Natural killer cell (primary cell): ENCODE measurements around the gene ISG15. TPM values are rescaled to one million over a fixed set of nuclear protein-coding genes. Genes with fewer than 3 reads are reported as not detected.
"Not testable (repeated sequence)": the region's sequence is repeated elsewhere in the genome, so short reads cannot be mapped to it uniquely, and the experiment has no call there.

Experiments
- ATAC-seq, 3 donors: fragments of 150-1000 bp in 2 of 3; fragments of 200-7000 bp in 1 of 3; cut with Tn5 transposase; 1 replicate in 1 of 3; 2 replicates in 2 of 3; pipeline ENCODE4 v1.10.0; 2021; ENCODE audit warnings: mild to moderate bottlenecking in 2 of 3, moderate library complexity in 2 of 3
- DNase-seq, 2 donors: peaks; one replicate each; pipeline versions ENCODE4 v3.0.0 to v3.0.0-alpha.2; 2013 to 2021; ENCODE audit warnings: mixed read lengths in 1 of 2
- H3K27ac ChIP-seq: one replicate; pipeline ENCODE4 v1.5.1; 2013; ENCODE audit warnings: mild to moderate bottlenecking, low read length
- H3K27me3 ChIP-seq: one replicate; pipeline ENCODE4 v1.6.1; 2013; ENCODE audit warnings: low read length; ENCODE audit not compliant: control insufficient read depth, insufficient read depth
- H3K36me3 ChIP-seq: one replicate; pipeline ENCODE4 v1.6.1; 2013; ENCODE audit warnings: low read length; ENCODE audit not compliant: control insufficient read depth, insufficient read depth
- H3K4me1 ChIP-seq: one replicate; pipeline ENCODE4 v1.6.1; 2013; ENCODE audit warnings: low read length; ENCODE audit not compliant: control insufficient read depth, insufficient read depth
- H3K4me3 ChIP-seq: one replicate; pipeline ENCODE4 v1.5.1; 2013; ENCODE audit warnings: low read length
- H3K9me3 ChIP-seq: one replicate; pipeline ENCODE4 v1.6.1; 2013; ENCODE audit warnings: low read length; ENCODE audit not compliant: control insufficient read depth, insufficient read depth
- H3K27ac Mint-ChIP-seq, 2 donors: one replicate each; pipeline ENCODE4 v1.8.0; 2022; ENCODE audit warnings: mild to moderate bottlenecking in 2 of 2, mixed read lengths in 2 of 2, moderate library complexity in 1 of 2
- H3K27me3 Mint-ChIP-seq, 2 donors: one replicate each; pipeline ENCODE4 v1.8.0; 2022; ENCODE audit warnings: low read depth in 2 of 2, mixed read lengths in 2 of 2
- H3K36me3 Mint-ChIP-seq: one replicate; pipeline ENCODE4 v1.8.0; 2022; ENCODE audit warnings: mixed read lengths
- H3K4me1 Mint-ChIP-seq, 2 donors: one replicate each; pipeline ENCODE4 v1.8.0; 2022; ENCODE audit warnings: mixed read lengths in 2 of 2
- H3K4me3 Mint-ChIP-seq: one replicate; pipeline ENCODE4 v1.8.0; 2022; ENCODE audit warnings: mild to moderate bottlenecking, moderate library complexity, mixed read lengths
- H3K9me3 Mint-ChIP-seq, 2 donors: one replicate each; pipeline ENCODE4 v1.8.0; 2022; ENCODE audit warnings: mixed read lengths in 2 of 2
- CTCF ChIP-seq: fragments of 200-600 bp; IDR thresholded peaks from one replicate; pipeline ENCODE4 v1.8.0; 2022; ENCODE audit warnings: antibody characterized with exemption
- WGBS: methylation state at CpG from one replicate; pipeline ENCODE4 v1.1.7; 2013; ENCODE audit warnings: missing lambda C conversion rate; ENCODE audit not compliant: insufficient coverage; 5-methylcytosine and 5-hydroxymethylcytosine counted together
- intact Hi-C: fragments of 100-400 bp; cut with micrococcal nuclease; formaldehyde crosslinking; loops from one replicate; pipeline ENCODE4 v1.14.2; 2022
- total RNA-seq, 4 donors: library from RNA; stranded (reverse); fragments of 120-200 nt in 1 of 4; gene quantifications; one replicate each; pipeline versions ENCODE4 v1.2.3 to v1.2.4, GENCODE V29; 2013 to 2022

ISG15 gene
- total RNA-seq, 3 donors from 2014 or later (not counting 1 experiment from before 2014, with no cell fraction given), result 17.0 to 56.9 (median 50.2) TPM

GRCh38 chr1:1055841-1056736 is 42.8 kb downstream of the ISG15 start:
- no peak overlapping the region for H3K4me3 Mint-ChIP-seq
- intact Hi-C loops, result no loop called here
- H3K27ac Mint-ChIP-seq, result no peak overlapping the region

GRCh38 chr1:1057769-1058087 is 44.4 kb downstream of the ISG15 start:
- peak overlapping the region; percentile 17 for H3K4me3 Mint-ChIP-seq
- H3K36me3 Mint-ChIP-seq, H3K36me3 ChIP-seq, ATAC-seq, intact Hi-C loops, H3K4me3 ChIP-seq, H3K9me3 ChIP-seq, H3K9me3 Mint-ChIP-seq, DNase-seq, H3K27ac ChIP-seq, H3K27ac Mint-ChIP-seq: not testable (repeated sequence)
- peaks cover 7 to 30% of the 10 kb centered on the region in 2 donors for H3K27me3 Mint-ChIP-seq
- peaks cover 37% of the 10 kb centered on the region for H3K27me3 ChIP-seq
- WGBS, result 75% methylated on average over 14 of the region's 15 CpGs
- H3K4me1 ChIP-seq, result peaks cover 15% of the 10 kb centered on the region
- H3K4me1 Mint-ChIP-seq, result peaks cover 0 to 11% of the 10 kb centered on the region in 2 donors

More at GRCh38 chr1:1055841-1056736, 42.8 kb downstream of the ISG15 start:
- Mint-ChIP-seq H3K9me3 (no peaks in the 10 kb centered on the region), H3K36me3 (no peaks in the 10 kb centered on the region), H3K4me1 (peaks cover 0 to 11% of the 10 kb centered on the region in 2 donors), H3K27me3 (peaks cover 7 to 22% of the 10 kb centered on the region in 2 donors)
- H3K9me3 ChIP-seq, result no peaks in the 10 kb centered on the region
- peaks cover 13% of the 10 kb centered on the region for H3K4me1 ChIP-seq
- DNase-seq (no peak), ATAC-seq (no peak)
- H3K36me3 ChIP-seq, result no peaks in the 10 kb centered on the region
- 88% methylated on average over 50 of the region's 50 CpGs for WGBS
- peaks cover 24% of the 10 kb centered on the region for H3K27me3 ChIP-seq
- H3K27ac ChIP-seq, result no peak overlapping the region
- no peak overlapping the region for H3K4me3 ChIP-seq
- TF ChIP-seq CTCF, result no peak

- peaks cover 18% of the 10 kb centered on the region for H3K4me1 ChIP-seq
- Mint-ChIP-seq H3K4me1 (peaks cover 0 to 11% of the 10 kb centered on the region in 2 donors), H3K36me3 (no peaks in the 10 kb centered on the region), H3K27me3 (peaks cover 7 to 33% of the 10 kb centered on the region in 2 donors), H3K9me3 (no peaks in the 10 kb centered on the region), H3K27ac (peak overlapping the region in 1 of 2 donors; percentile 68), H3K4me3 (peak overlapping the region; percentile 74)
- WGBS, result 30% methylated on average over 24 of the region's 24 CpGs
- H3K36me3 ChIP-seq, result no peaks in the 10 kb centered on the region
- H3K27me3 ChIP-seq, result peaks cover 43% of the 10 kb centered on the region
- no peak for TF ChIP-seq CTCF
- ATAC-seq (no peak), DNase-seq (no peak)
- no peaks in the 10 kb centered on the region for H3K9me3 ChIP-seq
- no peak overlapping the region for H3K27ac ChIP-seq
- intact Hi-C loops, result no loop called here
- no peak overlapping the region for H3K4me3 ChIP-seq
These were observed 45.0 kb downstream of the ISG15 start for GRCh38 chr1:1058088-1058905.

- H3K27ac Mint-ChIP-seq, result peak overlapping the region in 1 of 2 donors; percentile 68
- peaks cover 47% of the 10 kb centered on the region for H3K27me3 ChIP-seq
- H3K4me1 Mint-ChIP-seq, result peaks cover 0 to 13% of the 10 kb centered on the region in 2 donors
- H3K9me3 Mint-ChIP-seq, result no peaks in the 10 kb centered on the region
- H3K36me3 Mint-ChIP-seq, result no peaks in the 10 kb centered on the region
- 1% methylated on average over 48 of the region's 48 CpGs for WGBS
- H3K36me3 ChIP-seq, result no peaks in the 10 kb centered on the region
- H3K4me3 Mint-ChIP-seq, result peak overlapping the region; percentile 68
- no peak overlapping the region for H3K27ac ChIP-seq
- ATAC-seq (peak; percentile 6 to 17 (median 8)), DNase-seq (peak in 1 of 2 donors; percentile 60)
- peak overlapping the region; percentile 11 for H3K4me3 ChIP-seq
- no peaks in the 10 kb centered on the region for H3K9me3 ChIP-seq
- peaks cover 7 to 33% of the 10 kb centered on the region in 2 donors for H3K27me3 Mint-ChIP-seq
- H3K4me1 ChIP-seq, result peaks cover 25% of the 10 kb centered on the region
- TF ChIP-seq CTCF, result peak; percentile 21
- intact Hi-C loops, result no loop called here
These were observed 45.7 kb downstream of the ISG15 start for GRCh38 chr1:1058921-1059493.
